CD4-positive, alpha-beta T cell treated with Interleukin-12 subunit alpha and Interleukin-12 subunit beta, for 1 hour (primary cell): ENCODE measurements around the gene PLEKHM2.

Experiments
- DNase-seq: peaks from one replicate; pipeline ENCODE4 v3.0.0-alpha.2; 2020

The PLEKHM2 gene

DNA sequence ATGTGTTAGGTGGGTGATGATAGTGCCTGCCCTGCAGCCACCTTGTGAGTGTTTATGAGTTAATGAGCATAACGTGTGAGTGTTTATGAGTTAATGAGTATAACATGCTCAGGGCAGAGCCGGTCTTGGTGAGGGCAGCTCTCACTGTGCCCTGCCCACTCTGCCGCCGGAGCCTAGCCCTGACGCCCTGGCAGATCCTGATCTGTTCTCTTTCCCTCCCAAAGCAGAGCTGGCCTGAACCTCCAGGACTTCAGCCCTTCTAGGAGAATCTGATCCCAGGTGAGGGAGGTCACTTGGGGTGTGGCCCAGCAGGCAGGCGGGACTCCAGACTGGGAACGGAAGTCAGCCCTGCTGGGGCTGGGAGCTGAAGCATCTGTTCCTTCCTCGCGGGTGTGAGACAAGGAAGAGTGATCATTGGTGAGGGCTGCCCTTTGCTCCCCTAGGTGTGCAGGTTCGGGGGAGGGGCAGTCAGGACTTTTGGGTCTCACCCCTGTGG lies 80.2 kb downstream of the PLEKHM2 start:
- no peak for DNase-seq

DNA sequence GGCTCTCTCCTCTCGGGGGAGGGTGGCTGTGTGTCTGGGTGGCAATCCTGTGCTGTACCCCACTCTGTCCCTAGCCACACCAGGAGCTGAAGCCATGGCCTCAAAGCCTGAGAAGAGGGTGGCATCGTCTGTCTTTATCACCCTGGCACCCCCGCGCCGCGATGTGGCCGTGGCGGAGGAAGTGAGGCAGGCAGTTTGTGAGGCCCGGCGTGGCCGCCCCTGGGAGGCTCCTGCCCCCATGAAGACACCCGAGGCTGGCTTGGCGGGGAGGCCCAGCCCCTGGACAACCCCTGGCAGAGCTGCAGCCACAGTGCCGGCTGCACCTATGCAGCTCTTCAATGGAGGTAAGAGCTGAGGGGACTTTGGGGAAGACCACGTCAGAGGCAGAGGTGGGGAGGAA lies 80.8 kb downstream of the PLEKHM2 start:
- no peak for DNase-seq

DNA sequence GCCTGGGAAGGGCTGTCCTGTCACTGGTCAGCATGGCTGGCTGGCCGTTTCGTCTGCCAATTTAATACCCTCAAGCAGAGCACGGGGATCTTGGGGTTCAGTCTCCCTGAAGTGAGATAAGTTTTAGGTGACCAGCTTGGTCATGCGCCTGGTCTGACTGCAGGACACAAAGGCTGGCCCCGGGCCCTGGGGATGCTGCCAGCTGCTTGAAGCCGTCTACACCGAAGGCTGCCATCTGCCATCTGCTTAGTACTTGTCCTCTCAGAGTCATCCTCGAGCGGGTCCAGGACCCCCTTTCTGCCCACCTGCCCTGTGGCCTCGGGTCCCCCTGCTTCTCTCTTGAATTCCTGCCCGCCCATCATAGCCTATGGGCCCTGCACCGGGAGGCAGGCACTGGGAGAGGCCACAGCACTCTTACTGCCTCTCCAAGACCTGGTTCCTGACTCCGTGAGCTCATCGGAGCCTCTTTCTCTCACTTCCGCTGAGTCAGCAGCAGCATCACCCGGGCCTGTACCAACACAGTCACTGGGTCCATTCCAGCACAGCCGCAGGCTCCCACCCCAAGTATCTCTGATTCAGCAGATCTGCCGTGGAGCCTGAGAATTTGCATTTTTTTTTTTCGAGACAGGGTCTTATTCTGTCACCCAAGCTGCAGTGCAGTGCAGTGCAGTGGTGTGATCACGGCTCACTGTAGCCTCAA lies 81.5 kb downstream of the PLEKHM2 start:
- DNase-seq = no peak

DNA sequence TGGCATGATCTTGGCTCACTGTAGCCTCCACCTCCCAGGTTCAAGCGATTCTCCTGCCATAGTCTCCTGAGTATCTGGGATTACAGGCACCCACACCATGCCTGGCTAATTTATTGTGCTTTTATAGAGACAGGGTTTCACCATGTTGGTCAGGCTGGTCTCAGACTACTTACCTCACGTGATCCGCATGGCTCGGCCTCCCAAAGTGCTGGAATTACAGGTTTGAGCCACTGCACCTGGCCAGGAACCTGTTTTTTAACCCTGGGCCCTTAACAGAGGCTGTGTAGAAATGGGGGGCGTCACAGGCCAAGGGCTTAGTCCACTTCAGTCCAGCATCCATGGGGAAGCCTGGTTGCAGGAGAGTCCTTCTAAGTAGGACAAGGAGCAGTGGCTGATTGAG lies 83.8 kb downstream of the PLEKHM2 start:
- no peak for DNase-seq

DNA sequence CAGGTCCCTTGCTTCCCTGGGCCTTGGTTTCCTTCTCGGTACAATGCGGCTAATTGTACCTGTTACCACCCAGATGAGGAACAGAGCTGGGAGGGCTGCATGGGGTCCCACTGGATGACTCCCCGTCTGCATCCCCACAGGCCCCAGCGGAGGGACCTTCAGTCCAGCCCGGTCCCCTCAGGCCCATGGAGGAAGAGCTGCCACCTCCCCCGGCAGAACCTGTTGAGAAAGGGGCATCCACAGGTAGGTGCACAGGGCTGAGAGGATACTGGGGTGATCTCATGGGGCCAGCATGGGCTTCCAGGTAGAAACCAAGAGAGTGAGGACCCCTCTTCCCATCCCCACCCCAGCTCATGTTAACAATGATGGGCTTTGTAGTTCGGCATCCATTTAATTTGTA lies 84.3 kb downstream of the PLEKHM2 start:
- DNase-seq = no peak

DNA sequence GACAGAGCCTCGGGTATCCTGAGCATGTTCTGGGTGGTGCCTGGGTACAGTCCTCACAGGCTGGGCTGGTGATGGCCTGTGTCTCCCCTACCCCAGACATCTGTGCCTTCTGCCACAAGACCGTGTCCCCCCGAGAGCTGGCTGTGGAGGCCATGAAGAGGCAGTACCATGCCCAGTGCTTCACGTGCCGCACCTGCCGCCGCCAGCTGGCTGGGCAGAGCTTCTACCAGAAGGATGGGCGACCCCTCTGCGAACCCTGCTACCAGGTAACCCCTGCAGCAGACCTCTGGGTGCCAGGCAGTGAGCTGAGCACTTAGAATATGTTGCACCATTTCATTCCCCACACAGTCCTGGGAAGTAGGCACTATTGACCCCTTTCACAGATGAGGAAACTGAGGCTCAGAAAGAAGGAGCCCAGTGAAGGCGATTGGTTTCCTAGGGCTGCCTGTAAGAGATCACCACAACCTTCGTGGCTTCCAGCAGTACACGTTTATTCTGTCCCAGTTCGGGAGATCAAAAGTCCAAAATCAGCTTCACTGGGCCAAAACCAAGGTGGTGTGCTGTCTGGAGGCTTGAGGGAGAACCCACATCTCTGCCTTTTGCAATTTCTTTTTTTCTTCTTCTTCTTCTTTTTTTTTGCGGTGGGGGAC lies 86.3 kb downstream of the PLEKHM2 start:
- no peak for DNase-seq

DNA sequence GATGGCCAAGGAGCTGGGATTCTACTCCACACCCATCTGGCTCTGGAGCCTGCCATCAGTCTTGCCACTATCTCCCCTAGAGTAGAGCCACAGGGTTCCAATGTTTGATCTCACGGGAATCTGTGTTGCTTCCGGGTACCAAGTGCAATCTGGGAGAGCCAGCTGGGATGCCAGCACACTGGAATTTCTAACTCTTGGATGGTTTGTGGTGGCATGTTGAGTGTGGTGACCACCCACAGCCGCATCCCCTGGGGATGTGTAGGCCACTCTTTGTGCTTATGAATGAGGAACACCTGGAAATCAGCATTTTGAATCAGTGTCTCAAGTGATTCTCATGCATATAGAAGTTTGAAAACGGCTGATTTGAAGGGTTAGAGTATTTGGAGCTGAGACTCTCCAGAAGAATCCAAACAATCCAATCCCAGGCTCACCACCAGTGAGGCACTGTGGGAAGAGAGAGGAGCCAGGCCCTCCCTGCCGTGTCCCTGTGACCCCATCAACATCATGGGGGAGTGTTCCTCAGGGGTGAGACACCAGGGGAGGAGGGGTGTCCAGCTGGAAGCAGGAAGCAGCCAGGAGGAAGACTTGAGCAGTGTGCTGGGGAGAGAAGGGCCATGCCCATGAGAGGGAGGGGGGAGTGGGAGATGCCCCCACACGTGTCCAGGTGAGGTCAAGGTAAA lies 87.9 kb downstream of the PLEKHM2 start:
- no peak for DNase-seq

DNA sequence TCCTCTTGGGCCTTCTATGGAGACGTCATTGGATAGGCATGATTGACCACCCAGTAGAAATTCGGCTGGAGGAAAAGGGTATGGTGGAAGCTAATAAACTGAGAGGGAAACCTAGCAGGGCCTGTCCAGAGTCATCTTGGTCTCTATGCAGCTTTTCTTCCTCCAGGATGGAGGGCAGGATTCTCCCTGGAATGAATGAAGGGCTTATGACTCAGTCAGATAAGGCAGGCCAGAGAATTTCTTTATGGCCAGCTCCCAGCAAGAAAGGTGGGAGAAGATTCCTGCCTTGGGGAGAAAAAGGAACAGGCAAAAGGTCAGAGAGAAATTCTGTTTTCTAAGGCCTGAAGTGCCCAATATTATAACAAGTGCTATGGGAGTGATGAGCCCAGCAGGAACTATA lies 91.6 kb downstream of the PLEKHM2 start:
- DNase-seq = no peak

DNA sequence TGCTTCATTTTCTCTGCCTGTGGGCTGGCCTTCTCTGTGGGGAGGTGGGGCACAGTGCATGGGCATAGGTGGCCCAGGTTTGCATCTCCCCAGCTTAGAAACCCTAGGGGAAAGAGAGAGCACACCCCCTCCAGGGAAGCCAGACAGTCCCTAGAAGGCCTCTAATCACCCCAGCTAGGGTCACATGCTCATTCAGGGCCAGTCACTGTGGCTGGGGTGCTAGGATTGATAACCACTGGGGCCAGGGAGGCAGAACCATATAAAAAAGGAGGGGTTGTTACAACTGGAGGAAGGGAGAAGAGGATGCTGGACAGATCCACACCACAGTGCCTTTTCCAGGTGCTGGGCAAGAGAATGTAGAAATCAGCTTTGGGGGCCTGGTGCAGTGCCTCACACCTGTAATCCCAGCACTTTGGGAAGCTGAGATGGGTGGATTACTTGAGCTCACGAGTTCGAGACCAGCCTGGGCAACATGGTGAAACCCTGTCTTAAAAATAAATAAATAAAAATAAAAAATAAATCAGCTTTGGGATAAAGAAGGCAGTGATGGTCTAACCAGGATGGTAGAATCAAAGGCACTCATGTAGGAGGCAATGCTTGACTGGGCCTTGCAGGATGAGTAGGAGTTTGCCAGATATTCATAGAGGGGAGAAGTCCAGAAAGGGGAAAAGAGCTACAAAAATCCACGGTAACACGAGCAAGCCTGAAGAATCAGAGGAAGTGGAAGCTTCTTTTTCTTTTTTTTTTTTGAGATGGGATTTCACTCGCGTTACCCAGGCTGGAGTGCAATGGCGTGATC lies 94.0 kb downstream of the PLEKHM2 start:
- no peak for DNase-seq
